OCI-LY1 (cell line): ENCODE measurements around the gene SAMMSON.

ENCODE experiments used
- H2AFZ ChIP-seq: fragments of 200-600 bp; sonication (generic), shearing (Covaris generic); 2 replicates; pipeline ENCODE4 v1.6.0; 2014; ENCODE audit warnings: antibody characterized with exemption, mild to moderate bottlenecking, low read length
- H3F3A ChIP-seq: fragments of 200-600 bp; sonication (generic), shearing (Covaris generic); 2 replicates; pipeline ENCODE4 v1.6.0; 2014; ENCODE audit warnings: mild to moderate bottlenecking, antibody characterized with exemption, low read length, moderate library complexity; ENCODE audit not compliant: insufficient read depth
- H3K27ac ChIP-seq: fragments of 200-600 bp; sonication (generic); 2 replicates; pipeline ENCODE4 v1.5.1; 2014; ENCODE audit warnings: low read length, mixed run types, mild to moderate bottlenecking, low read depth; ENCODE audit not compliant: poor library complexity, severe bottlenecking
- H3K27me3 ChIP-seq: fragments of 200-600 bp; sonication (generic); 2 replicates; pipeline ENCODE4 v1.6.0; 2014; ENCODE audit warnings: antibody characterized with exemption, mild to moderate bottlenecking, low read length, moderate library complexity; ENCODE audit not compliant: insufficient read depth
- H3K36me3 ChIP-seq: fragments of 200-600 bp; sonication (generic); 2 replicates; pipeline ENCODE4 v1.6.1; 2014; ENCODE audit warnings: mild to moderate bottlenecking, antibody characterized with exemption, low read length, moderate library complexity, mixed read lengths; ENCODE audit not compliant: insufficient read depth
- H3K4me1 ChIP-seq: fragments of 200-600 bp; sonication (generic); 2 replicates; pipeline ENCODE4 v1.5.1; 2014; ENCODE audit warnings: mild to moderate bottlenecking, low read length, moderate library complexity; ENCODE audit not compliant: insufficient read depth, severe bottlenecking
- H3K4me2 ChIP-seq: fragments of 200-600 bp; sonication (generic), shearing (Covaris generic); 2 replicates; pipeline ENCODE4 v1.6.1; 2014; ENCODE audit warnings: low read length
- H3K4me3 ChIP-seq: fragments of 200-600 bp; sonication (generic); 2 replicates; pipeline ENCODE4 v1.5.1; 2014; ENCODE audit warnings: low read length, low read depth, mild to moderate bottlenecking, mixed read lengths; ENCODE audit not compliant: poor library complexity, severe bottlenecking
- H3K79me2 ChIP-seq: fragments of 200-600 bp; shearing (Covaris generic); 2 replicates; pipeline ENCODE4 v1.6.1; 2016; ENCODE audit warnings: mixed run types, low read length, mixed read lengths; ENCODE audit not compliant: insufficient read depth
- H3K9ac ChIP-seq: fragments of 200-600 bp; sonication (generic), shearing (Covaris generic); 2 replicates; pipeline ENCODE4 v1.6.1; 2014; ENCODE audit warnings: mild to moderate bottlenecking, low read length, mixed read lengths
- H3K9me2 ChIP-seq: fragments of 200-600 bp; sonication (generic), shearing (Covaris generic); 2 replicates; pipeline ENCODE4 v1.6.1; 2014; ENCODE audit warnings: low read depth, mild to moderate bottlenecking, low read length, mixed read lengths
- H3K9me3 ChIP-seq: fragments of 200-600 bp; shearing (Covaris generic); 2 replicates; pipeline ENCODE4 v1.6.1; 2014; ENCODE audit warnings: low read length, mixed read lengths
- H4K20me1 ChIP-seq: fragments of 200-600 bp; sonication (generic), shearing (Covaris generic); 2 replicates; pipeline ENCODE4 v1.6.0; 2016; ENCODE audit warnings: mild to moderate bottlenecking, low read length; ENCODE audit not compliant: insufficient read depth
- CTCF ChIP-seq: fragments of 200-600 bp; sonication (generic), shearing (Covaris generic); IDR thresholded peaks from 2 replicates; pipeline ENCODE4 v1.5.1; 2017; ENCODE audit warnings: mild to moderate bottlenecking, antibody characterized with exemption, low read length, moderate library complexity, mixed read lengths
- EZH2 ChIP-seq: fragments of 200-600 bp; sonication (generic), shearing (Covaris generic); IDR thresholded peaks from 2 replicates; pipeline ENCODE4 v1.8.0; 2017; ENCODE audit warnings: borderline replicate concordance, mixed run types, mild to moderate bottlenecking, antibody characterized with exemption, low read length, moderate library complexity, mixed read lengths

Gene SAMMSON

GRCh38 chr3:69985266-69985665, 14.3 kb upstream of the SAMMSON start:
- Histone ChIP-seq H3K36me3 (no peaks in the 10 kb centered on the region), H3K27me3 (no peaks in the 10 kb centered on the region), H3K4me1 (no peaks in the 10 kb centered on the region), H3K4me3 (no peak overlapping the region), H3K9me3 (no peaks in the 10 kb centered on the region), H3K79me2 (no peaks in the 10 kb centered on the region), H3K27ac (no peak overlapping the region), H3K9me2 (no peaks in the 10 kb centered on the region), H3K4me2 (no peak overlapping the region), H3F3A (no peaks in the 10 kb centered on the region), H4K20me1 (no peaks in the 10 kb centered on the region), H2AFZ (no peak overlapping the region), H3K9ac (no peak overlapping the region)
- TF ChIP-seq CTCF (no peak), EZH2 (no peak)

GRCh38 chr3:69986419-69986818, 13.1 kb upstream of the SAMMSON start:
- Histone ChIP-seq H3K4me2 (no peak overlapping the region), H3K9me3 (no peaks in the 10 kb centered on the region), H3K9me2 (no peaks in the 10 kb centered on the region), H3K27ac (no peak overlapping the region), H3K27me3 (no peaks in the 10 kb centered on the region), H3K79me2 (no peaks in the 10 kb centered on the region), H4K20me1 (no peaks in the 10 kb centered on the region), H2AFZ (no peak overlapping the region), H3F3A (no peaks in the 10 kb centered on the region), H3K36me3 (no peaks in the 10 kb centered on the region), H3K4me1 (no peaks in the 10 kb centered on the region), H3K9ac (no peak overlapping the region), H3K4me3 (no peak overlapping the region)
- no peak for TF ChIP-seq EZH2
- no peak for TF ChIP-seq CTCF

GRCh38 chr3:69987833-69988232, 11.7 kb upstream of the SAMMSON start:
- Histone ChIP-seq H3K4me3 (no peak overlapping the region), H3K9me2 (no peaks in the 10 kb centered on the region), H3F3A (no peaks in the 10 kb centered on the region), H3K79me2 (no peaks in the 10 kb centered on the region), H3K4me1 (no peaks in the 10 kb centered on the region), H3K36me3 (no peaks in the 10 kb centered on the region), H4K20me1 (no peaks in the 10 kb centered on the region), H2AFZ (no peak overlapping the region), H3K9me3 (no peaks in the 10 kb centered on the region), H3K27me3 (no peaks in the 10 kb centered on the region), H3K4me2 (no peak overlapping the region), H3K27ac (no peak overlapping the region), H3K9ac (no peak overlapping the region)
- no peak for TF ChIP-seq EZH2
- no peak for TF ChIP-seq CTCF
